ENCODE data around the gene MYF5.

The MYF5 gene

DNA sequence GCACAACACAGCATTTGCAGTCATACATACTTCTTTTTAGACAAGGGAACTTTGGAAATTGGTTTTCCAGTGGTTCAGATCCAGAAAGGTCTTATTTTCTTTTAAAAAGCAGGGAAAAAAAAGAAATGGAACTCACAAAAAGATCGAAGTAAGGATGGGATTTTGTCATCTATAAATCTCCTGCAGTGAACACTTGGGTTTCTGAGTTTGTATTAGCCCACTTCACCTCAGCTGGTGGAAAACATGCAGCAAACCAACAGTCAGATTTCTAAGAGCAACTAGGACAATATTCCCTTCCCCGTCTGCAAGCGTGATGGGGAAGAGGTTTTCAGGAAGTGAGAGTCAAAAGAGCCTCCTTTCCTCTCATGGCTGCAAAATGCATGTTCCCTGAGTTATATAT is 4.6 kb downstream of the MYF5 start:
- H3K4me3 ChIP-seq (ENCODE audit: low read depth, low read length) = no peak overlapping the region
- TF ChIP-seq, protein P1, sequence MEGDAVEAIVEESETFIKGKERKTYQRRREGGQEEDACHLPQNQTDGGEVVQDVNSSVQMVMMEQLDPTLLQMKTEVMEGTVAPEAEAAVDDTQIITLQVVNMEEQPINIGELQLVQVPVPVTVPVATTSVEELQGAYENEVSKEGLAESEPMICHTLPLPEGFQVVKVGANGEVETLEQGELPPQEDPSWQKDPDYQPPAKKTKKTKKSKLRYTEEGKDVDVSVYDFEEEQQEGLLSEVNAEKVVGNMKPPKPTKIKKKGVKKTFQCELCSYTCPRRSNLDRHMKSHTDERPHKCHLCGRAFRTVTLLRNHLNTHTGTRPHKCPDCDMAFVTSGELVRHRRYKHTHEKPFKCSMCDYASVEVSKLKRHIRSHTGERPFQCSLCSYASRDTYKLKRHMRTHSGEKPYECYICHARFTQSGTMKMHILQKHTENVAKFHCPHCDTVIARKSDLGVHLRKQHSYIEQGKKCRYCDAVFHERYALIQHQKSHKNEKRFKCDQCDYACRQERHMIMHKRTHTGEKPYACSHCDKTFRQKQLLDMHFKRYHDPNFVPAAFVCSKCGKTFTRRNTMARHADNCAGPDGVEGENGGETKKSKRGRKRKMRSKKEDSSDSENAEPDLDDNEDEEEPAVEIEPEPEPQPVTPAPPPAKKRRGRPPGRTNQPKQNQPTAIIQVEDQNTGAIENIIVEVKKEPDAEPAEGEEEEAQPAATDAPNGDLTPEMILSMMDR (IDR thresholded peaks at IDR 0.05; ENCODE audit: low read depth, low read length) = no peak

DNA sequence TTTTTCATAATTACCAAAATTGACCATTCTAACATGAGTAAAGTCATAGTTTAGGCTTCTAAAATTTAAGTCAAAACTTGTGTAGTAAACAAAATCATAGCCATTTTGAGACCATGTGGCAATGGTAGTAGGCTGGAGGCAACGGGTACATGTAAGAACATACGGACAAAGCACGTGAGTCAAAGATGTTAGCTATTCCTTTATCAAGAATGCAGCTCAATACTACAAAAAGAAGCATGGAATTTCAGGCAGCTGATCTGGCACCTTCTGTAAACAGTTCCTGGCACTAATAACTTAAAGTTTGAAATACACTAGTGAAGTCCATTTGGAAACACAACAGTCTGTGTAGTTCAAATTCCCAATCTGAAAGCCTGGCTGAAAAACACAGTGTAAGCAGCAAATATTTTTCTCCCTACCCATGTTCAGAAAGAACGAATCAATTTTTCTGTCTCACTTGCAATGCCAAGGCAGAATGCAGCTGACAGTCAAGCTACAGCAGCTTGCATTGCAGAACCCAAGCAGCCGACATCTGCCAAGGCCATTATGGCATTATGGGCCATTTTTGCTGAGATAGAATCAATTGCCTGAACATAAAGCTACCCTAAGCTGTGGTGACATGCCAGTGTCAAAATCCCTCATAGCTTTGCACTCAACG is 29.3 kb downstream of the MYF5 start:
- TF ChIP-seq, protein P1 (IDR thresholded peaks at IDR 0.05; ENCODE audit: low read depth, low read length) = no peak
- H3K4me3 ChIP-seq (ENCODE audit: low read depth, low read length) = no peak overlapping the region

DNA sequence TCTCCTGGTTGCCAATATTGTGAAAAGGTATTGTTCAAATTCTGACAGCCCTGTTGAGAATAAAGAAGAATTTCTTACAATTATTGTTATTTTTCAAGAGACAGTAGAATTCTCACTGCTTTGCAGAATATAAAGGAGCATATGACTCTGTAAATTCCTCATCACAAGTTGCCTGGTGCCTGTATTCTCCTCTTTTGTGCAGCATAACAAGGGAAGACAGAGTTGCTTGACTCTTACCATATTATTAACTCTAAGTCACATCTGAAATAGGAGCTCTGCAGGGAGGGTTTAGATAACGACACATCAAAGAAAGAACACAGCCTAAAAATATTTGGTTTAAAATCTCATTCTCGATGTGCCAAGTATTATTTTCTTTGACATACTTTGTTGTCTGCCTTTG is 31.1 kb downstream of the MYF5 start:
- no peak overlapping the region for H3K4me3 ChIP-seq (ENCODE audit: low read depth, low read length)
- TF ChIP-seq, protein P1 (IDR thresholded peaks at IDR 0.05; ENCODE audit: low read depth, low read length) = no peak

DNA sequence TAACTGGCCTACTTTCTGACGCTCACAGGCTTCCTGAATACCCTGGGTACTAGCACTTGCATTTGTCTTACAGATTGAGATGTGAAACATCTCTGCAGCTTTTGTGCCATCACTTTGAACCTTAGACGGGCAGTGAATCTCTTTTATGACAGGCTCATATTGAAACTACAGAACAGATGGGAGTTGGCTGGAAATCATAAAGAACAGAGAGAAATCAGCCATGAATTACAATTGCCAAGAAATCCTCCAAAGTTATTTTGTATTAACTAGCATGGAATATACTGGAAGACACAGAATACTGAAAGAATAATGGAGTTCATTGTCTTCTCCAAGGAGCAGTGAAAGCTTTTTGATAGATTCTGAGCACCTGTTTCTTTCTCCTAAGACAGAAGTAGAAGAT is 32.7 kb downstream of the MYF5 start:
- TF ChIP-seq, protein P1 (IDR thresholded peaks at IDR 0.05; ENCODE audit: low read depth, low read length) = no peak
- H3K4me3 ChIP-seq (ENCODE audit: low read depth, low read length) = no peak overlapping the region

DNA sequence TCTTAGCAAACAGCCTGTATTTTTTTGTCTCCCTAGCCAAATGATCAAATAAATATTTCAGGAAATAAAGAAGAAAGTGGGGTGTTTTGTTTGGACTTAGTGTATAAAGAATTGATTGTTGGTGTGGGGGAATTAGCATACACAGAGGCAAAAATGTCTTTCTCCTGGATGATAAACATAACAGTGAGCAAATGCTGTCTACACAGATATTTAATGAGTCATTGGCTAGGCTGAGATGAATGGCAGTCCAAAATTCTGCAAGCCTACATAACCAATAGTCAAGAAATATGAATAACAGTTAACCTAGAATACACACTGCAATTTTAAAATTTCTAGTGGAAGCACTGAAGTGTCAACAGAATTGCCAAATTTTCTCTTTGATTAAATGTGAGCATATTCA is 35.8 kb downstream of the MYF5 start:
- H3K4me3 ChIP-seq (ENCODE audit: low read depth, low read length) = no peak overlapping the region
- TF ChIP-seq, protein P1 (IDR thresholded peaks at IDR 0.05; ENCODE audit: low read depth, low read length) = no peak

DNA sequence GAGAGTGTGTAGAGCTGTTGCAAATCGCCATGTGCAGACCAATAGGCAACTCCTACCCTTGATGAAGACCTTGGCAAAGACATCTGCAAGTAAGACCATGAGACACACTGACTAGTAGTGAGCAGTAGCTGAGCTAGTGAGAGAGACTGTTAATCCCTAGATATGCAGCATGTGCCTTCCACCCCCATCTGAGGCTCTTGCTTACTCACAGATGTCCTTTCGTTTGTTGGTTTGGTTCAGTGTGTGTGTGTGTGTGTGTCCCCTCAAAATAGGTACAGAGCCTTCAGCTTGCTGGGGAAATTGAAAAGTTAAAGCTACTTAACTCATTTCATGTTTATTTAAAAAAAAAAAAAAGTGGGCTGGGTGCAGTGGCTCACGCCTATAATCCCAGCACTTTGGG is 37.6 kb downstream of the MYF5 start:
- H3K4me3 ChIP-seq (ENCODE audit: low read depth, low read length) = no peak overlapping the region

DNA sequence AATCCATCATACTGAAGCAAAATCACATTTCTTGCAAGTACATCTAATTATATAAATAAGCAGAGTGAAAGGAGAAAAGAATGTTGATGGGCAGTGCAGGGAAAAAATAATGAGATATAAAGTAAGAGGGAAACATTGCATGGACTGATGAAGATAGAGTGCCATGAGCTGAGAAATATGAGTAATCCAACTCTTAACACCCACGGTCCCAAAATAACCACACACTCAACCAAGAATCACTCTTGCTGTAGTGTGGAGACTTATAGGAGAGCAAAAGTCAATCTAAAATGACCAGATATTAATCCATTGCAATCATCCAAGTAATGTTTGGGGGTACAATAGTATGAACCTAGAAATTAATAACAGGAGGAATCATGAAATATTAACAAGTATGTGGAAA is 40.2 kb downstream of the MYF5 start:
- TF ChIP-seq, protein P1 (IDR thresholded peaks at IDR 0.05; ENCODE audit: low read depth, low read length) = no peak
- no peak overlapping the region for H3K4me3 ChIP-seq (ENCODE audit: low read depth, low read length)

More for the DNA sequence above, 37.6 kb downstream of the MYF5 start:
- TF ChIP-seq, protein P1 (IDR thresholded peaks at IDR 0.05; ENCODE audit: low read depth, low read length) = no peak

Measured in WI38 (cell line).